ENCODE measurements around the gene IL10.

The IL10 gene

DNA sequence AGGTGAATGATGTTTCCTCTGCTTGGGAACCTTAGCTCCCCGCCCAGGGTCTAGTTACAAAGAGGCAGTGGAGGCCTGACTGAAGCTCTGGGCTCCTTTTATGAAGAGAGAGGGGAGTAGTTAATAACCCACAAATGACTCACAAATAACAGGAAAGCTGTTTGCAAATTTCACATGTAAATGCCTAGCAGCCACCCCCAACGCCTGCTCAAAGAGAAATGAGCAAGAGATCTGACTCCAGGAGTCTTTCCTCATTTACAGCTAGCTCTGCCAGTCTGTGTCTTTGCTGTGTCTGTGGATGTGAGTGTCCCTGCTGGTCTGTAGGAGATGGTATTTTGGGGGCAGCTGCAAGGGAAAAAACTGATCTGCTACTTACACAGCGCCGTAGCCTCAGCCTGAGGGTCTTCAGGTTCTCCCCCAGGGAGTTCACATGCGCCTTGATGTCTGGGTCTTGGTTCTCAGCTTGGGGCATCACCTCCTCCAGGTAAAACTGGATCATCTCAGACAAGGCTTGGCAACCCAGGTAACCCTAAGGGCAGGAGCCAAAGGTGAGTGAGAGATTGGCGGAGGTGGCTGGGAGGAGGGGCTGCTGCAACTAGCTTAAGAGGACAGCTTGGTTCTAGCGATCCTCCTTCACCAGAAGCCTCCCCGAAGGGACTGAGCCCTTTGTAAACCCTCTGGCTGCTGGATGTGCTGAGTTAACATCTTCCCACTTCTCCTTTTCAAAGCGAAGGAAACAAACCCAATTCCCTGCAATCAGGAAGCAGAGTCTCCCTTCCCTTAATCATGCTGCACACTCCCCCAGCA lies 1.6 kb downstream of the IL10 start, which contains the start of gene IL19:
TSS of gene IL19 (plus strand) at position 243 of the 807 bp plus-strand sequence. CDS start 65,890 bp downstream, outside the sequence.
- no peak within 1 kb of the TSS for H3K4me3 ChIP-seq (replicated peaks; ENCODE audit: insufficient read depth, low read length)
- no peak within 1 kb of the TSS; the same call in 1 of the 2 replicates for H3K27ac ChIP-seq (replicated peaks)
- peak in 1 of 2 experiments; percentile 76 for DNase-seq (ENCODE audit: low read depth in 1 of 2, low spot score in 1 of 2)
- TF ChIP-seq CTCF (IDR thresholded peaks at IDR 0.05; ENCODE audit: insufficient read depth, low read length) = no peak
- no peak for TF ChIP-seq POLR2AphosphoS5 (IDR thresholded peaks at IDR 0.05; ENCODE audit: low read depth)
- no peak for TF ChIP-seq REST (IDR thresholded peaks at IDR 0.05; ENCODE audit: insufficient replicate concordance, low read depth)
- TF ChIP-seq GABPA (IDR thresholded peaks at IDR 0.05; ENCODE audit: low read depth) = no peak
- TF ChIP-seq SPI1 (IDR thresholded peaks at IDR 0.05; ENCODE audit: borderline replicate concordance, low read depth) = peak; percentile 99
- no peaks in the 10 kb centered on the region for H3K27me3 ChIP-seq (ENCODE audit: insufficient read depth, poor library complexity, severe bottlenecking)

GRCh38 chr1:206769304-206769731 lies 3.0 kb downstream of the IL10 start:
- no peak overlapping the region for H3K4me3 ChIP-seq (replicated peaks; ENCODE audit: insufficient read depth, low read length)

More at GRCh38 chr1:206769304-206769731, 3.0 kb downstream of the IL10 start:
- TF ChIP-seq CTCF (IDR thresholded peaks at IDR 0.05; ENCODE audit: insufficient read depth, low read length) = no peak
- no peak for TF ChIP-seq SPI1 (IDR thresholded peaks at IDR 0.05; ENCODE audit: borderline replicate concordance, low read depth)
- no peak for TF ChIP-seq POLR2AphosphoS5 (IDR thresholded peaks at IDR 0.05; ENCODE audit: low read depth)
- no peak for TF ChIP-seq REST (IDR thresholded peaks at IDR 0.05; ENCODE audit: insufficient replicate concordance, low read depth)
- no peak for TF ChIP-seq GABPA (IDR thresholded peaks at IDR 0.05; ENCODE audit: low read depth)
- Histone ChIP-seq H3K27me3 (ENCODE audit: insufficient read depth, poor library complexity, severe bottlenecking) (no peaks in the 10 kb centered on the region), H3K27ac (replicated peaks) (no peak overlapping the region)
- DNase-seq (ENCODE audit: low read depth in 1 of 2, low spot score in 1 of 2) = no peak

All from HL-60 (cell line).